HepG2 (cell line): ENCODE results near the gene TXNDC11. TPM values are rescaled to one million over a fixed set of nuclear protein-coding genes. Genes with fewer than 3 reads are reported as not detected.

Source experiments
- ATF7 ChIP-seq, 2 experiments: fragments of 450-650 bp in 1 of 2; sonication (generic) in 1 of 2; formaldehyde crosslinking in 1 of 2; IDR thresholded peaks; 2 replicates each; pipeline versions ENCODE4 v1.4.0 to v1.6.1; 2016 to 2020; ENCODE audit warnings: antibody characterized with exemption in 1 of 2, mild to moderate bottlenecking in 1 of 2, missing genetic modification reagents in 1 of 2
- MEIS1 ChIP-seq: sonication (generic); formaldehyde crosslinking; IDR thresholded peaks from 2 replicates; pipeline ENCODE4 v1.9.0; 2021; ENCODE audit warnings: mild to moderate bottlenecking, missing genetic modification reagents, moderate library complexity, borderline replicate concordance
- NR3C1 ChIP-seq: sonication (generic); formaldehyde crosslinking; IDR thresholded peaks from 2 replicates; pipeline ENCODE4 v1.4.0; 2020; ENCODE audit warnings: missing genetic modification reagents
- SMAD1 ChIP-seq: sonication (generic); formaldehyde crosslinking; IDR thresholded peaks from 2 replicates; pipeline ENCODE4 v1.4.0; 2020; ENCODE audit warnings: missing genetic modification reagents, low read depth, mild to moderate bottlenecking, borderline replicate concordance
- SMARCE1 ChIP-seq: fragments of 450-650 bp; IDR thresholded peaks from 2 replicates; pipeline ENCODE4 v1.6.1; 2017; ENCODE audit warnings: borderline replicate concordance
- TSC22D2 ChIP-seq: sonication (generic); formaldehyde crosslinking; IDR thresholded peaks from 2 replicates; pipeline ENCODE4 v1.5.1; 2020; ENCODE audit warnings: missing genetic modification reagents, mild to moderate bottlenecking, borderline replicate concordance
- ZFP36L2 ChIP-seq: sonication (generic); formaldehyde crosslinking; IDR thresholded peaks from 2 replicates; pipeline ENCODE4 v1.4.0; 2020; ENCODE audit warnings: missing genetic modification reagents
- polyA plus RNA-seq, 8 experiments: library from polyadenylated mRNA; depleted of rRNA in 3 of 8; stranded (reverse) in 7 of 8; unstranded in 1 of 8; fragments of >200 nt; fragmentation: Illumina TruSeq in 4 of 8; extraction: Trizol in 4 of 8; gene quantifications; 2 replicates each; pipeline versions ENCODE4 v1.2.1 to v1.2.3, GENCODE V29; 2011 to 2016; ENCODE audit warnings: low read depth in 4 of 8, missing spikeins in 1 of 8, mixed read lengths in 1 of 8; ENCODE audit not compliant: insufficient read depth in 1 of 8
- total RNA-seq, 5 experiments: library from RNA; depleted of rRNA; stranded (reverse); fragments of >200 nt; fragmentation: Illumina TruSeq; extraction: Trizol; gene quantifications; 2 replicates each; pipeline ENCODE4 v1.2.3, GENCODE V29; 2016; ENCODE audit warnings: low read depth in 1 of 5
- TF ChIP-seq, protein P1 (sequence below), 2 experiments: sonication (generic) in 1 of 2; formaldehyde crosslinking in 1 of 2; IDR thresholded peaks; 2 replicates each; pipeline versions ENCODE4 v1.5.1 to v1.6.1; 2011 to 2020; ENCODE audit warnings: borderline replicate concordance in 1 of 2, low read depth in 1 of 2, low read length in 1 of 2, mild to moderate bottlenecking in 1 of 2, missing genetic modification reagents in 1 of 2, moderate library complexity in 1 of 2
- TF ChIP-seq, protein P2 (sequence below): sonication (generic); formaldehyde crosslinking; IDR thresholded peaks from 2 replicates; pipeline ENCODE4 v1.4.0; 2020; ENCODE audit warnings: mild to moderate bottlenecking, missing genetic modification reagents
- TF ChIP-seq, protein P3 (sequence below): sonication (generic); formaldehyde crosslinking; IDR thresholded peaks from 2 replicates; pipeline ENCODE4 v1.4.0; 2020; ENCODE audit warnings: mild to moderate bottlenecking, missing genetic modification reagents
- TF ChIP-seq, protein P4 (sequence below): sonication (generic); formaldehyde crosslinking; IDR thresholded peaks from 2 replicates; pipeline ENCODE4 v1.5.1; 2020; ENCODE audit warnings: mild to moderate bottlenecking, missing genetic modification reagents, borderline replicate concordance
- TF ChIP-seq, protein P5 (sequence below): IDR thresholded peaks from 2 replicates; pipeline ENCODE4 v1.6.1; 2016; ENCODE audit warnings: control low read depth
- TF ChIP-seq, protein P6 (sequence below): sonication (generic); formaldehyde crosslinking; IDR thresholded peaks from 2 replicates; pipeline ENCODE4 v1.4.0; 2020; ENCODE audit warnings: low read depth, mild to moderate bottlenecking, missing genetic modification reagents

TXNDC11 gene
- total and polyA plus RNA-seq, 2 of the 13 experiments (the other 11 are each of a cell fraction or from before 2014, with no cell fraction given) = 74.9 to 123 TPM

DNA sequence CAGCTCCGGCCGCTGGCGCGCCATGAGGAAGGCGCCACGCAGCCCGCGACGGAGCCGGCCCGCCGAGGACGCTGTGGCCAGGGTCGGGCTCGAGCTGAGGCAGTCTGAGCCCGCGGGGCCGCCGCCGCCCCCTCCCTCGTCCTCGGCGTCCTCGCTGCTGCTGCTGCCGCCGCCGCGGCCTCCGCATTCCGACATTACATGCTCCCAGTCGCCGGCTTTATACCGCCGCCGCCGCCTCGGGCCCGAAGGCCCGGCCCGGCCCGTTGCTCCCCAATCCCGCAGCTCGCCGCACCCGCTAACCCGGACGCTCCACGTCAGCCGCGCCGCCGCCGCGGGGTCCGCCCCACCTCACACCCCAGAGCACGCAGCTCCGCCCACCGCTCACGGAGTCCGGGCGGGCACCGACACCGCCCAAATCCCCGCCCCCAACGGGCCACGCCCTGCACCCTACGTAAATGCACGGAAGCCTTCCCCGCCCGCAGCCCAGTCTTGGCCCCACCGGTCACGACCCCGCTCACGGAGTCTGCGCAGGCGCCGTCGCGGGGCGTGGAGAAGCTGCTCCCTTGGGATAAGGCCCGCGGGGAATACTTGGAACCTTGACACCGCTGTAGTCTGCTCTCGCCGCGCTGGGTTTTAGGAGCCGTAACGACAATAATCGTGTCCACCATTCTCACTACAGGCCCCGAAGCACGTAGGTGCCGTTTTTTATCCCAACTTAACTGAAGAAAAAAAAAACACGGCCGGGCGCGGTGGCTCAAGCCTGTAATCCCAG, at the start of gene TXNDC11 (continued):
- TF ChIP-seq, protein P1, sequence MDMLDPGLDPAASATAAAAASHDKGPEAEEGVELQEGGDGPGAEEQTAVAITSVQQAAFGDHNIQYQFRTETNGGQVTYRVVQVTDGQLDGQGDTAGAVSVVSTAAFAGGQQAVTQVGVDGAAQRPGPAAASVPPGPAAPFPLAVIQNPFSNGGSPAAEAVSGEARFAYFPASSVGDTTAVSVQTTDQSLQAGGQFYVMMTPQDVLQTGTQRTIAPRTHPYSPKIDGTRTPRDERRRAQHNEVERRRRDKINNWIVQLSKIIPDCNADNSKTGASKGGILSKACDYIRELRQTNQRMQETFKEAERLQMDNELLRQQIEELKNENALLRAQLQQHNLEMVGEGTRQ (IDR thresholded peaks at IDR 0.05; ENCODE audit: low read depth, low read length) = 0 out of 2 replicates have a peak, but pooled peaks have one; percentile 8
- TF ChIP-seq, protein P1 (CRISPR knock-in tag; IDR thresholded peaks at IDR 0.05; ENCODE audit: borderline replicate concordance) = no peak; the same call in 1 of the 2 replicates
- TF ChIP-seq, protein P2, sequence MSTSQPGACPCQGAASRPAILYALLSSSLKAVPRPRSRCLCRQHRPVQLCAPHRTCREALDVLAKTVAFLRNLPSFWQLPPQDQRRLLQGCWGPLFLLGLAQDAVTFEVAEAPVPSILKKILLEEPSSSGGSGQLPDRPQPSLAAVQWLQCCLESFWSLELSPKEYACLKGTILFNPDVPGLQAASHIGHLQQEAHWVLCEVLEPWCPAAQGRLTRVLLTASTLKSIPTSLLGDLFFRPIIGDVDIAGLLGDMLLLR = peak; percentile 89; the same call in 1 of the 2 replicates
- TF ChIP-seq ZFP36L2 (CRISPR knock-in tag) = no peak
- TF ChIP-seq, protein P3, sequence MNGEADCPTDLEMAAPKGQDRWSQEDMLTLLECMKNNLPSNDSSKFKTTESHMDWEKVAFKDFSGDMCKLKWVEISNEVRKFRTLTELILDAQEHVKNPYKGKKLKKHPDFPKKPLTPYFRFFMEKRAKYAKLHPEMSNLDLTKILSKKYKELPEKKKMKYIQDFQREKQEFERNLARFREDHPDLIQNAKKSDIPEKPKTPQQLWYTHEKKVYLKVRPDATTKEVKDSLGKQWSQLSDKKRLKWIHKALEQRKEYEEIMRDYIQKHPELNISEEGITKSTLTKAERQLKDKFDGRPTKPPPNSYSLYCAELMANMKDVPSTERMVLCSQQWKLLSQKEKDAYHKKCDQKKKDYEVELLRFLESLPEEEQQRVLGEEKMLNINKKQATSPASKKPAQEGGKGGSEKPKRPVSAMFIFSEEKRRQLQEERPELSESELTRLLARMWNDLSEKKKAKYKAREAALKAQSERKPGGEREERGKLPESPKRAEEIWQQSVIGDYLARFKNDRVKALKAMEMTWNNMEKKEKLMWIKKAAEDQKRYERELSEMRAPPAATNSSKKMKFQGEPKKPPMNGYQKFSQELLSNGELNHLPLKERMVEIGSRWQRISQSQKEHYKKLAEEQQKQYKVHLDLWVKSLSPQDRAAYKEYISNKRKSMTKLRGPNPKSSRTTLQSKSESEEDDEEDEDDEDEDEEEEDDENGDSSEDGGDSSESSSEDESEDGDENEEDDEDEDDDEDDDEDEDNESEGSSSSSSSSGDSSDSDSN (CRISPR knock-in tag) = peak; percentile 89
- TF ChIP-seq TSC22D2 = peak; percentile 73
- TF ChIP-seq SMARCE1 = no peak
- TF ChIP-seq, protein P4, sequence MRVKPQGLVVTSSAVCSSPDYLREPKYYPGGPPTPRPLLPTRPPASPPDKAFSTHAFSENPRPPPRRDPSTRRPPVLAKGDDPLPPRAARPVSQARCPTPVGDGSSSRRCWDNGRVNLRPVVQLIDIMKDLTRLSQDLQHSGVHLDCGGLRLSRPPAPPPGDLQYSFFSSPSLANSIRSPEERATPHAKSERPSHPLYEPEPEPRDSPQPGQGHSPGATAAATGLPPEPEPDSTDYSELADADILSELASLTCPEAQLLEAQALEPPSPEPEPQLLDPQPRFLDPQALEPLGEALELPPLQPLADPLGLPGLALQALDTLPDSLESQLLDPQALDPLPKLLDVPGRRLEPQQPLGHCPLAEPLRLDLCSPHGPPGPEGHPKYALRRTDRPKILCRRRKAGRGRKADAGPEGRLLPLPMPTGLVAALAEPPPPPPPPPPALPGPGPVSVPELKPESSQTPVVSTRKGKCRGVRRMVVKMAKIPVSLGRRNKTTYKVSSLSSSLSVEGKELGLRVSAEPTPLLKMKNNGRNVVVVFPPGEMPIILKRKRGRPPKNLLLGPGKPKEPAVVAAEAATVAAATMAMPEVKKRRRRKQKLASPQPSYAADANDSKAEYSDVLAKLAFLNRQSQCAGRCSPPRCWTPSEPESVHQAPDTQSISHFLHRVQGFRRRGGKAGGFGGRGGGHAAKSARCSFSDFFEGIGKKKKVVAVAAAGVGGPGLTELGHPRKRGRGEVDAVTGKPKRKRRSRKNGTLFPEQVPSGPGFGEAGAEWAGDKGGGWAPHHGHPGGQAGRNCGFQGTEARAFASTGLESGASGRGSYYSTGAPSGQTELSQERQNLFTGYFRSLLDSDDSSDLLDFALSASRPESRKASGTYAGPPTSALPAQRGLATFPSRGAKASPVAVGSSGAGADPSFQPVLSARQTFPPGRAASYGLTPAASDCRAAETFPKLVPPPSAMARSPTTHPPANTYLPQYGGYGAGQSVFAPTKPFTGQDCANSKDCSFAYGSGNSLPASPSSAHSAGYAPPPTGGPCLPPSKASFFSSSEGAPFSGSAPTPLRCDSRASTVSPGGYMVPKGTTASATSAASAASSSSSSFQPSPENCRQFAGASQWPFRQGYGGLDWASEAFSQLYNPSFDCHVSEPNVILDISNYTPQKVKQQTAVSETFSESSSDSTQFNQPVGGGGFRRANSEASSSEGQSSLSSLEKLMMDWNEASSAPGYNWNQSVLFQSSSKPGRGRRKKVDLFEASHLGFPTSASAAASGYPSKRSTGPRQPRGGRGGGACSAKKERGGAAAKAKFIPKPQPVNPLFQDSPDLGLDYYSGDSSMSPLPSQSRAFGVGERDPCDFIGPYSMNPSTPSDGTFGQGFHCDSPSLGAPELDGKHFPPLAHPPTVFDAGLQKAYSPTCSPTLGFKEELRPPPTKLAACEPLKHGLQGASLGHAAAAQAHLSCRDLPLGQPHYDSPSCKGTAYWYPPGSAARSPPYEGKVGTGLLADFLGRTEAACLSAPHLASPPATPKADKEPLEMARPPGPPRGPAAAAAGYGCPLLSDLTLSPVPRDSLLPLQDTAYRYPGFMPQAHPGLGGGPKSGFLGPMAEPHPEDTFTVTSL (CRISPR knock-in tag) = peak; percentile 48
- TF ChIP-seq SMAD1 = peak; percentile 94; the same call in 1 of the 2 replicates
- TF ChIP-seq ATF7 (IDR thresholded peaks at IDR 0.05) = no peak
- TF ChIP-seq ATF7 (CRISPR knock-in tag; IDR thresholded peaks at IDR 0.05) = peak; percentile 73
- TF ChIP-seq MEIS1 (CRISPR knock-in tag) = peak; percentile 95
- TF ChIP-seq, protein P5, sequence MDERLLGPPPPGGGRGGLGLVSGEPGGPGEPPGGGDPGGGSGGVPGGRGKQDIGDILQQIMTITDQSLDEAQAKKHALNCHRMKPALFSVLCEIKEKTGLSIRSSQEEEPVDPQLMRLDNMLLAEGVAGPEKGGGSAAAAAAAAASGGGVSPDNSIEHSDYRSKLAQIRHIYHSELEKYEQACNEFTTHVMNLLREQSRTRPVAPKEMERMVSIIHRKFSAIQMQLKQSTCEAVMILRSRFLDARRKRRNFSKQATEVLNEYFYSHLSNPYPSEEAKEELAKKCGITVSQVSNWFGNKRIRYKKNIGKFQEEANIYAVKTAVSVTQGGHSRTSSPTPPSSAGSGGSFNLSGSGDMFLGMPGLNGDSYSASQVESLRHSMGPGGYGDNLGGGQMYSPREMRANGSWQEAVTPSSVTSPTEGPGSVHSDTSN (CRISPR knock-in tag) = no peak
- TF ChIP-seq NR3C1 = no peak
- TF ChIP-seq, protein P6, sequence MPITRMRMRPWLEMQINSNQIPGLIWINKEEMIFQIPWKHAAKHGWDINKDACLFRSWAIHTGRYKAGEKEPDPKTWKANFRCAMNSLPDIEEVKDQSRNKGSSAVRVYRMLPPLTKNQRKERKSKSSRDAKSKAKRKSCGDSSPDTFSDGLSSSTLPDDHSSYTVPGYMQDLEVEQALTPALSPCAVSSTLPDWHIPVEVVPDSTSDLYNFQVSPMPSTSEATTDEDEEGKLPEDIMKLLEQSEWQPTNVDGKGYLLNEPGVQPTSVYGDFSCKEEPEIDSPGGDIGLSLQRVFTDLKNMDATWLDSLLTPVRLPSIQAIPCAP (CRISPR knock-in tag) = peak; percentile 86; the same call in 1 of the 2 replicates
